ENCODE measurements around the gene UBTD1. TPM values are rescaled to one million over a fixed set of nuclear protein-coding genes. Genes with fewer than 3 reads are reported as not detected.
A peak's percentile ranks its signal among the peaks of the same experiment; 100 is the strongest.

The UBTD1 gene
- total RNA-seq, 1 donor from 2014 or later: 37.7 TPM

DNA sequence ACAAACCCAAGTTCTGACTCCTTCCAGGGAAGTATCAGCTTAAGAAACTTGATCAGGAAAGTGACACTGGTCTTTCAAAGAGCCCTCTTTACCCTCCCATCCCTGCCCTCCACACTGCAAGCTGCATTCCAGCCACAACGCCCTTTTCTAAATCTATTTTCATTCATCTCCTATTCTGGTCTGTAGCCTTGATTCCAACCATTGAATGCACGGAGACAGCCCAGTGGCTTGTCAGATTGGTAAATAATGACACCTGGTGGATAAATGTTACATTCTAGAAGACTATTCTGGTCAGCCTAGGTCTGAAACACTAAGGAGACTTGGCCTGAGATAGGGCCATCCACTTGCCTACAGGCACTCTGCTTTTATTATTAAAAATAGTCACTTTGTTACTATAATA is 113.7 kb downstream of the UBTD1 start:
- H3K27ac ChIP-seq: no peak overlapping the region
- ATAC-seq (peak; percentile 60 to 81), DNase-seq (no peak)
- H3K4me3 ChIP-seq: no peak overlapping the region
- no peaks in the 10 kb centered on the region for H3K4me1 ChIP-seq
- H3K36me3 ChIP-seq: peaks cover 7% of the 10 kb centered on the region
- intact Hi-C loops (cut with DNase I): no loop called here
- H3K27me3 ChIP-seq (ENCODE audit: low read depth): no peaks in the 10 kb centered on the region
- no peaks in the 10 kb centered on the region for H3K9me3 ChIP-seq
- TF ChIP-seq, protein P1, sequence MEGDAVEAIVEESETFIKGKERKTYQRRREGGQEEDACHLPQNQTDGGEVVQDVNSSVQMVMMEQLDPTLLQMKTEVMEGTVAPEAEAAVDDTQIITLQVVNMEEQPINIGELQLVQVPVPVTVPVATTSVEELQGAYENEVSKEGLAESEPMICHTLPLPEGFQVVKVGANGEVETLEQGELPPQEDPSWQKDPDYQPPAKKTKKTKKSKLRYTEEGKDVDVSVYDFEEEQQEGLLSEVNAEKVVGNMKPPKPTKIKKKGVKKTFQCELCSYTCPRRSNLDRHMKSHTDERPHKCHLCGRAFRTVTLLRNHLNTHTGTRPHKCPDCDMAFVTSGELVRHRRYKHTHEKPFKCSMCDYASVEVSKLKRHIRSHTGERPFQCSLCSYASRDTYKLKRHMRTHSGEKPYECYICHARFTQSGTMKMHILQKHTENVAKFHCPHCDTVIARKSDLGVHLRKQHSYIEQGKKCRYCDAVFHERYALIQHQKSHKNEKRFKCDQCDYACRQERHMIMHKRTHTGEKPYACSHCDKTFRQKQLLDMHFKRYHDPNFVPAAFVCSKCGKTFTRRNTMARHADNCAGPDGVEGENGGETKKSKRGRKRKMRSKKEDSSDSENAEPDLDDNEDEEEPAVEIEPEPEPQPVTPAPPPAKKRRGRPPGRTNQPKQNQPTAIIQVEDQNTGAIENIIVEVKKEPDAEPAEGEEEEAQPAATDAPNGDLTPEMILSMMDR (IDR thresholded peaks at IDR 0.05): peak; percentile 35

DNA sequence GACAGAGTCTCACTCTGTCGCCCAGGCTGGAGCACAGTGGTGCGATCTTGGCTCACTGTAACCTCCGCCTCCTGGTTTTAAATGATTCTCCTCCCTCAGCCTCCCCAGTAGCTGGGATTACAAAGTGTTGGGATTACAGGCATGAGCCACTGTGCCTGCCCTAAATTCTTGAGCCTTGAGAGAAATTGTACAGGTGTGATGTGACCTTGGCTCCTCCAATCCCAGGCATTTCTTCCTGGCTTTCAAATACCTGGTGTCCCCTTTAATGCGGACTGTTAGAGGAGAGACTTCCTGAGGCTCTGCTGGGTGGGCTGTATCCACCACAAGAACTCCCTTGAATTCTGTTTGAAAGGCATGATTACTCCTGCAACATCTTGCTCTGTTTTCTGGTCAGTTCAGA is 119.6 kb downstream of the UBTD1 start:
- intact Hi-C loops (cut with DNase I): no loop called here
- H3K27ac ChIP-seq: no peak overlapping the region

DNA sequence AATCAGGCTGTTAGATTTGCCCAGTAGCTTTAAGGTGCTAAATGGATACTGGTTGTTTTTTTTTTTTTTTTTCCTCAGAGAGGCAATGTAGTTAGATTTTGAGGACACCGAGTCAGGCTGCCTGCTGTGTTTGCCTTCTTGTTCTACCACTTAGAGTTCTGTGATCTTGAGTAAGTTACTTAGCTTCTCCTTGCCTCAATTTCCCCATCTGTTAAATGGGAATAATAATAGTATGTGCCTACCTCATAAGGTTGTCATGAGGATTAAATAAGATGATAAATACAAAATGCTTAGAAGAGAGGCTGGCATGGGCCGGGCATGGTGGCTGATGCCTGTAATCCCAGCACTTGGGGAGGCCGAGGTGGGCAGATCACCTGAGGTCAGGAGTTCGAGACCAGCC is 120.0 kb downstream of the UBTD1 start:
- DNase-seq: no peak
- intact Hi-C loops (cut with DNase I): no loop called here

More for the DNA sequence above, 119.6 kb downstream of the UBTD1 start:
- no peak for ATAC-seq
- Histone ChIP-seq H3K36me3 (peaks cover 7% of the 10 kb centered on the region), H3K9me3 (no peaks in the 10 kb centered on the region), H3K27me3 (ENCODE audit: low read depth) (no peaks in the 10 kb centered on the region), H3K4me1 (no peaks in the 10 kb centered on the region), H3K4me3 (no peak overlapping the region)
- no peak for DNase-seq
- TF ChIP-seq, protein P1 (IDR thresholded peaks at IDR 0.05): no peak

More for the DNA sequence above, 120.0 kb downstream of the UBTD1 start:
- no peaks in the 10 kb centered on the region for H3K4me1 ChIP-seq
- H3K27me3 ChIP-seq (ENCODE audit: low read depth): no peaks in the 10 kb centered on the region
- H3K9me3 ChIP-seq: no peaks in the 10 kb centered on the region
- H3K36me3 ChIP-seq: peaks cover 7% of the 10 kb centered on the region
- no peak overlapping the region for H3K4me3 ChIP-seq
- TF ChIP-seq, protein P1 (IDR thresholded peaks at IDR 0.05): no peak
- no peak overlapping the region for H3K27ac ChIP-seq
- ATAC-seq: no peak

Other genes with a start within 250 kb of the UBTD1 start
- gene ARHGAP19, start 206.3 kb upstream of the UBTD1 start, total RNA-seq: 15.4 TPM
- 15.1 TPM for gene FRAT1, start 179.7 kb upstream of the UBTD1 start, total RNA-seq
- 27.5 TPM for gene FRAT2, start 164.2 kb upstream of the UBTD1 start, total RNA-seq
- 24.0 TPM for gene RRP12, start 97.6 kb upstream of the UBTD1 start, total RNA-seq
- gene PGAM1, start 72.7 kb upstream of the UBTD1 start, total RNA-seq: 133 TPM
- gene EXOSC1, start 52.9 kb upstream of the UBTD1 start, total RNA-seq: 31.0 TPM
- gene ZDHHC16, start 52.7 kb upstream of the UBTD1 start, total RNA-seq: 56.5 TPM
- 65.5 TPM for gene MMS19, start 502 bp upstream of the UBTD1 start, total RNA-seq
- 0.35 TPM for gene ANKRD2, start 73.9 kb downstream of the UBTD1 start, total RNA-seq
- gene HOGA1, start 85.5 kb downstream of the UBTD1 start, total RNA-seq: 1.1 TPM
- not detected for gene C10orf62, start 90.8 kb downstream of the UBTD1 start, total RNA-seq
- gene MORN4, start 134.6 kb downstream of the UBTD1 start, total RNA-seq: 5.4 TPM
- 29.7 TPM for gene PI4K2A, start 141.7 kb downstream of the UBTD1 start, total RNA-seq
- gene AVPI1, start 188.3 kb downstream of the UBTD1 start, total RNA-seq: 22.6 TPM
- gene MARVELD1, start 214.8 kb downstream of the UBTD1 start, total RNA-seq: 36.5 TPM
- 28.3 TPM for gene ZFYVE27, start 238.2 kb downstream of the UBTD1 start, total RNA-seq